HCT116 (cell line): Measurements from ENCODE around the gene CCDC172. TPM values are rescaled to one million over a fixed set of nuclear protein-coding genes. Genes with fewer than 3 reads are reported as not detected.

Experiments used
- ATAC-seq: fragments of 200-7000 bp; cut with Tn5 transposase; 2 replicates; pipeline ENCODE4 v1.9.1; 2020; ENCODE audit warnings: mild to moderate bottlenecking, moderate library complexity
- BruUV-seq: library from RNA; stranded (reverse); fragments of 400-500 nt; replicated peaks from 2 replicates; lab custom pipeline; 2021; lab: Mats Ljungman, UMichigan
- CTCF ChIA-PET: fragments of 300-600 bp; sonication (Branson Sonifier 250); formaldehyde crosslinking; loops from one replicate; lab custom pipeline; 2021; ENCODE audit warnings: antibody characterized with exemption; lab: Charles Lee
- POLR2A ChIA-PET: fragments of 300-600, 350-600 bp; sonication (Branson Sonifier 250); formaldehyde crosslinking; loops from one replicate; lab custom pipeline; 2021; ENCODE audit warnings: antibody characterized with exemption; lab: Charles Lee
- RAD21 ChIA-PET, 2 experiments: fragments of 300-600 bp; sonication (Branson Sonifier 250); formaldehyde crosslinking; loops; one replicate each; lab custom pipeline; 2023; ENCODE audit warnings: low total read pairs in 2 of 2; ENCODE audit not compliant: uncharacterized antibody in 2 of 2, unreplicated experiment in 2 of 2, low non-redundant PET in 1 of 2; lab: Charles Lee
- DNase-seq: peaks from one replicate; pipeline ENCODE4 v3.0.0-alpha.2; 2010; ENCODE audit warnings: low read depth, low spot score
- H2AFZ ChIP-seq: fragments of 200-600 bp; shearing (Covaris generic), sonication (generic); 2 replicates; pipeline ENCODE4 v1.6.1; 2017; ENCODE audit warnings: low read depth, mixed run types, mixed read lengths, antibody characterized with exemption, low read length; ENCODE audit not compliant: poor library complexity, severe bottlenecking
- H3K27ac ChIP-seq: 2 replicates; pipeline ENCODE4 v1.5.1; 2012; ENCODE audit warnings: low read depth, low read length
- H3K27me3 ChIP-seq: fragments of 200-600 bp; sonication (generic); 2 replicates; pipeline ENCODE4 v1.6.1; 2016; ENCODE audit warnings: mixed run types, low read length, mixed read lengths; ENCODE audit not compliant: insufficient read depth
- H3K36me3 ChIP-seq, 2 experiments: fragments of 200-500 bp in 1 of 2; fragments of 200-600 bp in 1 of 2; sonication (Bioruptor generic) in 1 of 2; sonication (generic) in 1 of 2; 2 replicates each; pipeline versions ENCODE4 v1.5.1 to v1.6.1; 2014 to 2016; ENCODE audit warnings: low read length in 2 of 2, inconsistent platforms in 1 of 2, mixed read lengths in 1 of 2, mixed run types in 1 of 2; ENCODE audit not compliant: insufficient read depth in 2 of 2, control insufficient read depth in 1 of 2
- H3K4me1 ChIP-seq, 2 experiments: fragments of 200-600 bp in 1 of 2; sonication (generic) in 1 of 2; 2 replicates each; pipeline versions ENCODE4 v1.5.1 to v1.6.1; 2012 to 2017; ENCODE audit warnings: low read length in 2 of 2, inconsistent platforms in 1 of 2, mild to moderate bottlenecking in 1 of 2, mixed read lengths in 1 of 2, mixed run types in 1 of 2, moderate library complexity in 1 of 2; ENCODE audit not compliant: insufficient read depth in 2 of 2, control insufficient read depth in 1 of 2
- H3K4me2 ChIP-seq: fragments of 200-600 bp; sonication (generic); 2 replicates; pipeline ENCODE4 v1.6.1; 2017; ENCODE audit warnings: mixed run types, low read length, mixed read lengths
- H3K4me3 ChIP-seq, 2 experiments: fragments of 200-600 bp in 1 of 2; sonication (generic) in 1 of 2; replicated peaks in 1 of 2; 2 replicates each; pipeline ENCODE4 v1.5.1; 2011 to 2016; ENCODE audit warnings: low read length in 2 of 2, control low read depth in 1 of 2, low read depth in 1 of 2, mild to moderate bottlenecking in 1 of 2, mixed read lengths in 1 of 2, mixed run types in 1 of 2
- H3K79me2 ChIP-seq: fragments of 200-600 bp; sonication (generic); 2 replicates; pipeline ENCODE4 v1.6.1; 2017; ENCODE audit warnings: mild to moderate bottlenecking, mixed run types, low read length, moderate library complexity, mixed read lengths; ENCODE audit not compliant: insufficient read depth
- H3K9ac ChIP-seq: fragments of 200-600 bp; sonication (generic); 2 replicates; pipeline ENCODE4 v1.6.1; 2016; ENCODE audit warnings: low read length, mixed read lengths
- H3K9me2 ChIP-seq: fragments of 200-600 bp; sonication (generic), shearing (Covaris generic); 2 replicates; pipeline ENCODE4 v1.6.1; 2017; ENCODE audit warnings: mixed run types, mild to moderate bottlenecking, moderate library complexity; ENCODE audit not compliant: insufficient read depth
- H3K9me3 ChIP-seq, 2 experiments: fragments of 200-500 bp in 1 of 2; fragments of 200-600 bp in 1 of 2; sonication (Bioruptor generic) in 1 of 2; sonication (generic) in 1 of 2; 2 replicates each; pipeline ENCODE4 v1.6.1; 2014 to 2017; ENCODE audit warnings: low read length in 2 of 2, mixed read lengths in 2 of 2, inconsistent platforms in 1 of 2, low read depth in 1 of 2, mild to moderate bottlenecking in 1 of 2, mixed run types in 1 of 2, moderate library complexity in 1 of 2; ENCODE audit not compliant: control insufficient read depth in 1 of 2, insufficient read depth in 1 of 2
- H4K20me1 ChIP-seq: fragments of 200-600 bp; sonication (generic), shearing (Covaris generic); 2 replicates; pipeline ENCODE4 v1.6.1; 2017; ENCODE audit warnings: mixed run types, mild to moderate bottlenecking, moderate library complexity; ENCODE audit not compliant: insufficient read depth
- CBX3 ChIP-seq: IDR thresholded peaks from 2 replicates; pipeline ENCODE4 v1.6.1; 2012; ENCODE audit warnings: low read depth
- CTCF ChIP-seq, 3 experiments: fragments of 200-600 bp in 1 of 3; sonication (generic) in 1 of 3; IDR thresholded peaks in 2 of 3; conservative IDR thresholded peaks in 1 of 3; 2 replicates each; pipeline ENCODE4 v1.5.1; 2012 to 2017; ENCODE audit warnings: low read depth in 2 of 3, low read length in 2 of 3, antibody characterized with exemption in 1 of 3, borderline replicate concordance in 1 of 3, control low read depth in 1 of 3, mild to moderate bottlenecking in 1 of 3, mixed read lengths in 1 of 3, mixed run types in 1 of 3, moderate library complexity in 1 of 3; ENCODE audit not compliant: insufficient read depth in 1 of 3
- EZH2phosphoT487 ChIP-seq: fragments of 200-600 bp; IDR thresholded peaks from 2 replicates; pipeline ENCODE4 v1.6.1; 2018; ENCODE audit warnings: antibody characterized with exemption, borderline replicate concordance
- FOSL1 ChIP-seq: IDR thresholded peaks from 2 replicates; pipeline ENCODE4 v1.6.1; 2012; ENCODE audit warnings: low read depth
- POLR2A ChIP-seq: IDR thresholded peaks from 2 replicates; pipeline ENCODE4 v1.7.0; 2011; ENCODE audit warnings: borderline replicate concordance; ENCODE audit not compliant: insufficient read depth, insufficient read length; ENCODE audit errors: extremely low read depth
- REST ChIP-seq: IDR thresholded peaks from 2 replicates; pipeline ENCODE4 v1.6.1; 2012; ENCODE audit warnings: low read depth
- SIN3A ChIP-seq: IDR thresholded peaks from 2 replicates; pipeline ENCODE4 v1.6.1; 2012; ENCODE audit warnings: low read depth
- SP1 ChIP-seq: IDR thresholded peaks from 2 replicates; pipeline ENCODE4 v1.6.1; 2012; ENCODE audit warnings: low read depth
- ZFX ChIP-seq: fragments of 450-650 bp; IDR thresholded peaks from 2 replicates; pipeline ENCODE4 v1.6.1; 2017
- intact Hi-C: fragments of 100-400 bp; cut with micrococcal nuclease; formaldehyde crosslinking; loops from 2 replicates; pipeline ENCODE4 v1.10.0; 2022
- total RNA-seq: library from RNA; stranded (reverse); gene quantifications from one replicate; pipeline ENCODE4 v1.2.1, GENCODE V29; 2021; ENCODE audit not compliant: unreplicated experiment
- TF ChIP-seq, protein P1 (sequence below): IDR thresholded peaks from 2 replicates; pipeline ENCODE4 v1.6.1; 2012

CCDC172 gene
- total RNA-seq, 1 experiment from 2014 or later: not detected

DNA sequence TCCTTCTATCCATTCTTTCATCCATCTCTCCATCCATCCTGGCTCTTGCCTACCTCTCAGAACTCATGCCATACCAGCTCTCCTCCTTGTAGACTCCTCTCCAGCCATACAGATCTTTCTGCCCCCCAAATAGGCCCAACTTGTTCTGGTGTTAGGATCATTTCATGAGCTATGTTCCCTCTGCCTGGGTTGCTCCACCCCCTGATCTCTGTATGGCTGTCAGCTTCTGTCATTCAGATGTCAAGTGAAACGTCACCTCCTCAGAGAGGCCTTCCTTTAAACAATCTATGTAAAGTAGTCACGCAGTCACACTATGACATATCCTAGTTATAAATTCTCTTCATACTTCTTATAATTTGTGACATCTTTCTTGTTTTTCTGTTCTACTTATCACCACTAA is 61.1 kb downstream of the CCDC172 start:
- Histone ChIP-seq H3K9me2 (no peaks in the 10 kb centered on the region), H3K79me2 (no peaks in the 10 kb centered on the region), H3K4me3 (no peak overlapping the region), H3K4me1 (no peaks in the 10 kb centered on the region), H3K9me3 (no peaks in the 10 kb centered on the region), H4K20me1 (no peaks in the 10 kb centered on the region), H3K36me3 (no peaks in the 10 kb centered on the region), H3K9ac (no peak overlapping the region), H3K27ac (no peak overlapping the region), H3K4me2 (no peak overlapping the region), H2AFZ (no peak overlapping the region), H3K27me3 (peaks cover 76% of the 10 kb centered on the region)
- DNase-seq (no peak), ATAC-seq (peak; percentile 68)
- POLR2A ChIA-PET: no interaction called here
- CTCF ChIA-PET: interaction anchor here (0.9 to 1.2 kb wide), 4 partner anchors 10 to 966 kb away, joined by 3 to 5 read pairs (median 4); no protein-coding TSS in a partner anchor
- no TSS peak for BruUV-seq
- RAD21 ChIA-PET: interaction anchor here in 1 of 2 experiments (0.8 kb wide), 1 partner anchor 953 kb away, joined by 3 read pairs; no protein-coding TSS in a partner anchor
- no peak for TF ChIP-seq FOSL1
- TF ChIP-seq SP1: no peak
- no peak for TF ChIP-seq CBX3
- no peak for TF ChIP-seq ZFX
- no peak for TF ChIP-seq SIN3A
- TF ChIP-seq POLR2A: no peak
- TF ChIP-seq REST: no peak
- TF ChIP-seq EZH2phosphoT487: no peak
- no peak for TF ChIP-seq CTCF (IDR thresholded peaks at IDR 0.05 in 2 of 3, conservative IDR thresholded peaks at IDR 0.05 in 1 of 3; ENCODE audit: borderline replicate concordance in 1 of 3, insufficient read depth in 1 of 3, low read depth in 2 of 3, low read length in 2 of 3)
- TF ChIP-seq, protein P1, sequence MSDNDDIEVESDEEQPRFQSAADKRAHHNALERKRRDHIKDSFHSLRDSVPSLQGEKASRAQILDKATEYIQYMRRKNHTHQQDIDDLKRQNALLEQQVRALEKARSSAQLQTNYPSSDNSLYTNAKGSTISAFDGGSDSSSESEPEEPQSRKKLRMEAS: no peak
- intact Hi-C loops: no loop called here
